HEK293T (cell line): ENCODE results near the gene DIDO1.

Source experiments
- ARNT ChIP-seq: fragments of 450-650 bp; IDR thresholded peaks from 2 replicates; pipeline ENCODE4 v1.6.1; 2017; ENCODE audit warnings: mild to moderate bottlenecking
- BHLHE40 ChIP-seq: fragments of 450-650 bp; IDR thresholded peaks from 2 replicates; pipeline ENCODE4 v1.6.1; 2016; ENCODE audit warnings: mild to moderate bottlenecking, moderate library complexity, borderline replicate concordance
- ELF4 ChIP-seq: fragments of 450-650 bp; IDR thresholded peaks from 2 replicates; pipeline ENCODE4 v1.6.1; 2017; ENCODE audit warnings: antibody characterized with exemption
- FOXA1 ChIP-seq: fragments of 450-650 bp; IDR thresholded peaks from 2 replicates; pipeline ENCODE4 v1.6.1; 2016; ENCODE audit warnings: mild to moderate bottlenecking
- FOXM1 ChIP-seq: fragments of 450-650 bp; IDR thresholded peaks from 2 replicates; pipeline ENCODE4 v1.6.1; 2017; ENCODE audit warnings: mild to moderate bottlenecking, borderline replicate concordance
- HDGF ChIP-seq: fragments of 450-650 bp; IDR thresholded peaks from 2 replicates; pipeline ENCODE4 v1.6.1; 2017; ENCODE audit warnings: antibody characterized with exemption, borderline replicate concordance
- L3MBTL2 ChIP-seq: fragments of 450-650 bp; conservative IDR thresholded peaks from 2 replicates; pipeline ENCODE4 v1.6.1; 2016; ENCODE audit warnings: mild to moderate bottlenecking
- LEF1 ChIP-seq: fragments of 450-650 bp; IDR thresholded peaks from 2 replicates; pipeline ENCODE4 v1.6.1; 2017; ENCODE audit warnings: mild to moderate bottlenecking, borderline replicate concordance
- NFRKB ChIP-seq: fragments of 450-650 bp; IDR thresholded peaks from 2 replicates; pipeline ENCODE4 v1.6.1; 2016; ENCODE audit warnings: mild to moderate bottlenecking, moderate library complexity
- PKNOX1 ChIP-seq: fragments of 450-650 bp; IDR thresholded peaks from 2 replicates; pipeline ENCODE4 v1.6.1; 2016
- SP1 ChIP-seq: fragments of 450-650 bp; IDR thresholded peaks from 2 replicates; pipeline ENCODE4 v1.6.1; 2017
- SUZ12 ChIP-seq: fragments of 450-650 bp; IDR thresholded peaks from 2 replicates; pipeline ENCODE4 v1.6.1; 2016; ENCODE audit warnings: mild to moderate bottlenecking
- TARDBP ChIP-seq: fragments of 450-650 bp; IDR thresholded peaks from 2 replicates; pipeline ENCODE4 v1.6.1; 2016
- ZNF384 ChIP-seq: fragments of 450-650 bp; IDR thresholded peaks from 2 replicates; pipeline ENCODE4 v1.6.1; 2016

- TF ChIP-seq TARDBP (no peak), NFRKB (no peak), ARNT (no peak), PKNOX1 (no peak), FOXM1 (no peak), SP1 (no peak), LEF1 (no peak), BHLHE40 (no peak), ZNF384 (no peak), HDGF (no peak), SUZ12 (no peak), FOXA1 (no peak), L3MBTL2 (no peak), ELF4 (no peak)
Observed at GRCh38 chr20:62882426-62882825, 43.9 kb downstream of the DIDO1 start.
